ENCODE data around the gene MIER1. TPM values are rescaled to one million over a fixed set of nuclear protein-coding genes. Genes with fewer than 3 reads are reported as not detected.

Gene MIER1
- total RNA-seq, 6 donors from 2014 or later, result 16.9 to 56.4 (median 28.5) TPM

GRCh38 chr1:66916320-66916719, 8.5 kb upstream of the MIER1 start:
- DNase-seq, result no peak
- 44 to 54% methylated on average over 2 of the region's 2 CpGs for WGBS, 2 donors
- ATAC-seq (ENCODE audit: low FRiP score in 2 of 2), result no peak
- TF ChIP-seq POLR2AphosphoS5 (IDR thresholded peaks at IDR 0.05) (no peak), CTCF (IDR thresholded peaks at IDR 0.05) (no peak), POLR2A (IDR thresholded peaks at IDR 0.05) (no peak), EP300 (IDR thresholded peaks at IDR 0.05) (no peak)
- Histone ChIP-seq H3K27ac (no peak overlapping the region), H3K27me3 (no peaks in the 10 kb centered on the region), H3K4me1 (no peaks in the 10 kb centered on the region), H3K36me3 (no peaks in the 10 kb centered on the region), H3K9me3 (no peaks in the 10 kb centered on the region), H3K4me3 (no peak overlapping the region)

GRCh38 chr1:66917476-66917875, 7.3 kb upstream of the MIER1 start:
- no peak for TF ChIP-seq POLR2A (IDR thresholded peaks at IDR 0.05)
- TF ChIP-seq EP300 (IDR thresholded peaks at IDR 0.05), result no peak
- TF ChIP-seq CTCF (IDR thresholded peaks at IDR 0.05), result no peak
- TF ChIP-seq POLR2AphosphoS5 (IDR thresholded peaks at IDR 0.05), result no peak
- no peak for ATAC-seq (ENCODE audit: low FRiP score in 2 of 2)
- no peaks in the 10 kb centered on the region for H3K9me3 ChIP-seq
- no peak overlapping the region for H3K27ac ChIP-seq
- no peaks in the 10 kb centered on the region for H3K27me3 ChIP-seq
- DNase-seq, result no peak
- 92 to 94% methylated on average over 1 of the region's 1 CpG for WGBS, 2 donors
- H3K4me1 ChIP-seq, result no peaks in the 10 kb centered on the region
- H3K36me3 ChIP-seq, result no peaks in the 10 kb centered on the region
- H3K4me3 ChIP-seq, result no peak overlapping the region

- ATAC-seq (ENCODE audit: low FRiP score in 2 of 2), result no peak
- H3K27me3 ChIP-seq, result no peaks in the 10 kb centered on the region
- DNase-seq, result no peak
- no peak overlapping the region for H3K4me3 ChIP-seq
- 84 to 91% methylated on average over 1 of the region's 1 CpG for WGBS, 2 donors
- no peaks in the 10 kb centered on the region for H3K9me3 ChIP-seq
- peaks cover 7 to 9% (median 8%) of the 10 kb centered on the region in 4 donors for H3K4me1 ChIP-seq
- H3K27ac ChIP-seq, result no peak overlapping the region
- no peaks in the 10 kb centered on the region for H3K36me3 ChIP-seq
- TF ChIP-seq POLR2A (IDR thresholded peaks at IDR 0.05) (no peak), CTCF (IDR thresholded peaks at IDR 0.05) (no peak), EP300 (IDR thresholded peaks at IDR 0.05) (no peak), POLR2AphosphoS5 (IDR thresholded peaks at IDR 0.05) (no peak)
Observed at GRCh38 chr1:66919063-66919462, 5.7 kb upstream of the MIER1 start.

GRCh38 chr1:66919828-66920227, 5.0 kb upstream of the MIER1 start:
- peaks cover 8 to 11% (median 9%) of the 10 kb centered on the region in 4 donors for H3K4me1 ChIP-seq
- DNase-seq, result no peak
- ATAC-seq (ENCODE audit: low FRiP score in 2 of 2), result no peak
- no peaks in the 10 kb centered on the region for H3K9me3 ChIP-seq
- no peak overlapping the region for H3K4me3 ChIP-seq
- WGBS, 2 donors, result 86 to 93% methylated on average over 3 of the region's 3 CpGs
- H3K27me3 ChIP-seq, result no peaks in the 10 kb centered on the region
- no peak overlapping the region for H3K27ac ChIP-seq
- TF ChIP-seq POLR2A (IDR thresholded peaks at IDR 0.05) (no peak), EP300 (IDR thresholded peaks at IDR 0.05) (no peak), POLR2AphosphoS5 (IDR thresholded peaks at IDR 0.05) (no peak), CTCF (IDR thresholded peaks at IDR 0.05) (no peak)
- H3K36me3 ChIP-seq, result no peaks in the 10 kb centered on the region

- Histone ChIP-seq H3K27ac (no peak overlapping the region), H3K9me3 (no peaks in the 10 kb centered on the region), H3K4me1 (peaks cover 8 to 12% (median 10%) of the 10 kb centered on the region in 4 donors), H3K27me3 (no peaks in the 10 kb centered on the region), H3K36me3 (no peaks in the 10 kb centered on the region), H3K4me3 (no peak overlapping the region)
- 91 to 100% methylated on average over 2 of the region's 2 CpGs for WGBS, 2 donors
- no peak for TF ChIP-seq POLR2A (IDR thresholded peaks at IDR 0.05)
- TF ChIP-seq CTCF (IDR thresholded peaks at IDR 0.05), result no peak
- TF ChIP-seq POLR2AphosphoS5 (IDR thresholded peaks at IDR 0.05), result no peak
- ATAC-seq (ENCODE audit: low FRiP score in 2 of 2), result no peak
- peak in 1 of 2 donors; percentile 0 for DNase-seq
Observed at GRCh38 chr1:66920543-66920942, 4.2 kb upstream of the MIER1 start.

Data from upper lobe of left lung (tissue), 6 donors.